K562 (cell line): ENCODE data around the gene FBXO17. TPM values are rescaled to one million over a fixed set of nuclear protein-coding genes. Genes with fewer than 3 reads are reported as not detected.
A peak's percentile ranks its signal among the peaks of the same experiment; 100 is the strongest.

Source experiments
- CHAMP1 ChIP-seq: fragments of 450-650 bp; IDR thresholded peaks from 2 replicates; pipeline ENCODE4 v1.6.1; 2016; ENCODE audit warnings: mild to moderate bottlenecking
- CREBBP ChIP-seq: IDR thresholded peaks from one replicate; pipeline ENCODE4 v1.6.1; 2012; ENCODE audit warnings: low read depth, mild to moderate bottlenecking, control low read depth, inconsistent platforms, low read length
- ELF4 ChIP-seq: fragments of 450-650 bp; formaldehyde crosslinking; IDR thresholded peaks from 2 replicates; pipeline ENCODE4 v1.4.0; 2022; ENCODE audit warnings: missing genetic modification characterization
- FOS ChIP-seq: IDR thresholded peaks from 3 replicates; pipeline ENCODE4 v1.6.1; 2011; ENCODE audit not compliant: insufficient read length; ENCODE audit errors: extremely low read depth
- KDM1A ChIP-seq, 2 experiments: fragments of 450-650 bp; IDR thresholded peaks; 2 replicates each; pipeline ENCODE4 v1.6.1; 2016; ENCODE audit warnings: mild to moderate bottlenecking in 2 of 2
- PCBP1 ChIP-seq: fragments of 200-400 bp; formaldehyde crosslinking; IDR thresholded peaks from 2 replicates; pipeline ENCODE4 v1.6.1; 2018; ENCODE audit warnings: mild to moderate bottlenecking, low read depth, low read length; ENCODE audit not compliant: poor library complexity, severe bottlenecking
- PHB ChIP-seq: fragments of 250-450 bp; sonication (Bioruptor Pico); IDR thresholded peaks from 2 replicates; pipeline ENCODE4 v1.5.0; 2021
- PURB ChIP-seq: sonication (generic); formaldehyde crosslinking; IDR thresholded peaks from 2 replicates; pipeline ENCODE4 v1.9.0; 2021; ENCODE audit warnings: low read depth, mild to moderate bottlenecking, missing genetic modification reagents
- RCOR1 ChIP-seq, 2 experiments: IDR thresholded peaks; 2 replicates each; pipeline ENCODE4 v1.6.1; 2012; ENCODE audit warnings: low read depth in 2 of 2, low read length in 2 of 2, borderline replicate concordance in 1 of 2, improper control_type of control experiment in 1 of 2
- SUPT5H ChIP-seq: fragments of 450-650 bp; IDR thresholded peaks from 2 replicates; pipeline ENCODE4 v1.6.1; 2016
- TRIM28 ChIP-seq: fragments of 450-650 bp; IDR thresholded peaks from 2 replicates; pipeline ENCODE4 v1.6.1; 2017
- ZBTB43 ChIP-seq: sonication (generic); formaldehyde crosslinking; IDR thresholded peaks from 2 replicates; pipeline ENCODE4 v1.8.0; 2023; ENCODE audit warnings: mild to moderate bottlenecking, missing genetic modification reagents
- ZNF121 ChIP-seq: sonication (generic); formaldehyde crosslinking; conservative IDR thresholded peaks from 2 replicates; pipeline ENCODE4 v1.8.0; 2022; ENCODE audit warnings: missing genetic modification reagents
- ZNF764 ChIP-seq: fragments of 250-450 bp; sonication (Bioruptor Pico); IDR thresholded peaks from 2 replicates; pipeline ENCODE4 v1.4.0; 2020; ENCODE audit warnings: low read depth, mild to moderate bottlenecking, moderate library complexity
- polyA plus RNA-seq, 8 experiments: library from polyadenylated mRNA; depleted of rRNA in 4 of 8; stranded (reverse) in 5 of 8; unstranded in 3 of 8; fragments of >200 nt; fragmentation: Nextera tagmentation in 2 of 8; fragmentation: Illumina TruSeq in 1 of 8; extraction: Ambion mirVana in 2 of 8; extraction: Trizol in 1 of 8; gene quantifications; 2 replicates each; pipeline versions ENCODE4 v1.2.1 to v1.2.3, GENCODE V29; 2011 to 2014; ENCODE audit warnings: inconsistent platforms in 1 of 8, missing spikeins in 1 of 8
- total RNA-seq, 7 experiments: library from RNA; depleted of rRNA in 6 of 7; stranded (reverse); fragments of >200 nt in 6 of 7; fragmentation: Illumina TruSeq in 2 of 7; extraction: Trizol in 2 of 7; gene quantifications; 2 replicates each; pipeline versions ENCODE4 v1.2.1 to v1.2.3, GENCODE V29; 2011 to 2021; ENCODE audit warnings: low replicate concordance in 1 of 7
- TF ChIP-seq, protein P1 (sequence below): sonication (generic); formaldehyde crosslinking; IDR thresholded peaks from 2 replicates; pipeline ENCODE4 v1.5.0; 2020; ENCODE audit warnings: missing genetic modification reagents
- TF ChIP-seq, protein P2 (sequence below): fragments of 250-450 bp; sonication (Bioruptor Pico); IDR thresholded peaks from 2 replicates; pipeline ENCODE4 v1.4.0; 2020
- TF ChIP-seq, protein P3 (sequence below): fragments of 450-650 bp; IDR thresholded peaks from 2 replicates; pipeline ENCODE4 v1.6.1; 2016; ENCODE audit warnings: low read depth, mild to moderate bottlenecking, moderate library complexity

Gene FBXO17
- total and polyA plus RNA-seq, 9 of the 15 experiments (the other 6 are each of a cell fraction or from before 2014, with no cell fraction given), result 4.1 to 27.1 (median 19.0) TPM

DNA sequence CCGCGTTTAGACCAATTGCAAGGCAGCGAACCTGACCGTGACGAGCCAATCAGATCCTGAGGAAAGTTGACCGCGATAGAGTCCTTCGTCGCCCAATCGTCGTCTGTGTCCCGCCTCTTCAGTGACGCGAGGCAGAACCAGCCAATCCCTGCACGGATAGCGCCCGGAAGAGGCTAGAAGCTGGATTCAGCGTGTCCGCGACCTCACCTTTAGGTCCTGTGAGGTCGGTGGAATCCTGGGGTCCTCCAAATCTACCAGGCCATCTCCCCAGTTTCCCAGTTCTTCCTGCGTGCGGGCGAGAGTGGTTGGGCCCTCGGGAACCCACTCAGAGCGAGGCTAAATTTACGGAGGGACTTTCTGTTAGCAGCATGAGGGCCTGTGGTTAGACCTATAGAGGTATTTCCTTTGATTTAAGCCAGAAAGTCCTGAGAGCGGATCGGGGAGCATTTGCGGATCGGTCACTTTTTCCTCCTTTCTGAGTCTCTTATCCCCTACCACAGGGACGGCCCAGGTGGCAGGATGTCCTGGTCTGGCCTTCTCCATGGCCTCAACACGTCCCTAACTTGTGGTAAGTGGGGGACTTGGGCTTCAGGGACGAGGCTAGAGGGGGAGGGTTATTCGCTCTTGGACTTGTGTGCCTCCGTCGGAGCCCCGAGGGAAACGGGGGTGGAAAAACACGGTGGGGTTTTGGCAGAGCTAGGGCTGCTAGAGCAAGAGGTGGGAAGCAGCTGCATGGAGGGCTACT is 44.6 kb downstream of the FBXO17 start, which contains the start of gene MRPS12 (continued):
- TF ChIP-seq CHAMP1 (no peak), TRIM28 (no peak), RCOR1 (IDR thresholded peaks at IDR 0.05; ENCODE audit: borderline replicate concordance in 1 of 2, low read depth in 2 of 2, low read length in 2 of 2) (peak in 1 of 2 experiments; percentile 27; a peak in 1 of 4 replicates), KDM1A (IDR thresholded peaks at IDR 0.05) (no peak; a peak in 2 of 4 replicates), PCBP1 (no peak), PURB (CRISPR knock-in tag) (no peak), PHB (CRISPR knock-in tag) (no peak), ZNF764 (CRISPR knock-in tag) (no peak), ELF4 (CRISPR knock-in tag) (no peak), CREBBP (no peak), ZBTB43 (CRISPR knock-in tag) (no peak), ZNF121 (CRISPR knock-in tag) (no peak), SUPT5H (peak; percentile 87), FOS (peak; percentile 92)
- TF ChIP-seq, protein P1, sequence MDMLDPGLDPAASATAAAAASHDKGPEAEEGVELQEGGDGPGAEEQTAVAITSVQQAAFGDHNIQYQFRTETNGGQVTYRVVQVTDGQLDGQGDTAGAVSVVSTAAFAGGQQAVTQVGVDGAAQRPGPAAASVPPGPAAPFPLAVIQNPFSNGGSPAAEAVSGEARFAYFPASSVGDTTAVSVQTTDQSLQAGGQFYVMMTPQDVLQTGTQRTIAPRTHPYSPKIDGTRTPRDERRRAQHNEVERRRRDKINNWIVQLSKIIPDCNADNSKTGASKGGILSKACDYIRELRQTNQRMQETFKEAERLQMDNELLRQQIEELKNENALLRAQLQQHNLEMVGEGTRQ (CRISPR knock-in tag), result no peak
- TF ChIP-seq, protein P2, sequence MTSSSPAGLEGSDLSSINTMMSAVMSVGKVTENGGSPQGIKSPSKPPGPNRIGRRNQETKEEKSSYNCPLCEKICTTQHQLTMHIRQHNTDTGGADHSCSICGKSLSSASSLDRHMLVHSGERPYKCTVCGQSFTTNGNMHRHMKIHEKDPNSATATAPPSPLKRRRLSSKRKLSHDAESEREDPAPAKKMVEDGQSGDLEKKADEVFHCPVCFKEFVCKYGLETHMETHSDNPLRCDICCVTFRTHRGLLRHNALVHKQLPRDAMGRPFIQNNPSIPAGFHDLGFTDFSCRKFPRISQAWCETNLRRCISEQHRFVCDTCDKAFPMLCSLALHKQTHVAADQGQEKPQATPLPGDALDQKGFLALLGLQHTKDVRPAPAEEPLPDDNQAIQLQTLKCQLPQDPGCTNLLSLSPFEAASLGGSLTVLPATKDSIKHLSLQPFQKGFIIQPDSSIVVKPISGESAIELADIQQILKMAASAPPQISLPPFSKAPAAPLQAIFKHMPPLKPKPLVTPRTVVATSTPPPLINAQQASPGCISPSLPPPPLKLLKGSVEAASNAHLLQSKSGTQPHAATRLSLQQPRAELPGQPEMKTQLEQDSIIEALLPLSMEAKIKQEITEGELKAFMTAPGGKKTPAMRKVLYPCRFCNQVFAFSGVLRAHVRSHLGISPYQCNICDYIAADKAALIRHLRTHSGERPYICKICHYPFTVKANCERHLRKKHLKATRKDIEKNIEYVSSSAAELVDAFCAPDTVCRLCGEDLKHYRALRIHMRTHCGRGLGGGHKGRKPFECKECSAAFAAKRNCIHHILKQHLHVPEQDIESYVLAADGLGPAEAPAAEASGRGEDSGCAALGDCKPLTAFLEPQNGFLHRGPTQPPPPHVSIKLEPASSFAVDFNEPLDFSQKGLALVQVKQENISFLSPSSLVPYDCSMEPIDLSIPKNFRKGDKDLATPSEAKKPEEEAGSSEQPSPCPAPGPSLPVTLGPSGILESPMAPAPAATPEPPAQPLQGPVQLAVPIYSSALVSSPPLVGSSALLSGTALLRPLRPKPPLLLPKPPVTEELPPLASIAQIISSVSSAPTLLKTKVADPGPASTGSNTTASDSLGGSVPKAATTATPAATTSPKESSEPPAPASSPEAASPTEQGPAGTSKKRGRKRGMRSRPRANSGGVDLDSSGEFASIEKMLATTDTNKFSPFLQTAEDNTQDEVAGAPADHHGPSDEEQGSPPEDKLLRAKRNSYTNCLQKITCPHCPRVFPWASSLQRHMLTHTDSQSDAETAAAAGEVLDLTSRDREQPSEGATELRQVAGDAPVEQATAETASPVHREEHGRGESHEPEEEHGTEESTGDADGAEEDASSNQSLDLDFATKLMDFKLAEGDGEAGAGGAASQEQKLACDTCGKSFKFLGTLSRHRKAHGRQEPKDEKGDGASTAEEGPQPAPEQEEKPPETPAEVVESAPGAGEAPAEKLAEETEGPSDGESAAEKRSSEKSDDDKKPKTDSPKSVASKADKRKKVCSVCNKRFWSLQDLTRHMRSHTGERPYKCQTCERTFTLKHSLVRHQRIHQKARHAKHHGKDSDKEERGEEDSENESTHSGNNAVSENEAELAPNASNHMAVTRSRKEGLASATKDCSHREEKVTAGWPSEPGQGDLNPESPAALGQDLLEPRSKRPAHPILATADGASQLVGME (CRISPR knock-in tag), result no peak
- TF ChIP-seq, protein P3, sequence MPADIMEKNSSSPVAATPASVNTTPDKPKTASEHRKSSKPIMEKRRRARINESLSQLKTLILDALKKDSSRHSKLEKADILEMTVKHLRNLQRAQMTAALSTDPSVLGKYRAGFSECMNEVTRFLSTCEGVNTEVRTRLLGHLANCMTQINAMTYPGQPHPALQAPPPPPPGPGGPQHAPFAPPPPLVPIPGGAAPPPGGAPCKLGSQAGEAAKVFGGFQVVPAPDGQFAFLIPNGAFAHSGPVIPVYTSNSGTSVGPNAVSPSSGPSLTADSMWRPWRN, result no peak
